H1 (cell line): ENCODE results near the gene SLC51B. TPM values are rescaled to one million over a fixed set of nuclear protein-coding genes. Genes with fewer than 3 reads are reported as not detected.

Experiments
- CTCF ChIA-PET: fragments of 300-600 bp; sonication (Branson Sonifier 250); formaldehyde crosslinking; loops from one replicate; lab custom pipeline; 2021; ENCODE audit not compliant: partially characterized antibody; lab: Charles Lee
- POLR2A ChIA-PET: fragments of 300-600 bp; sonication (Branson Sonifier 250); formaldehyde crosslinking; loops from one replicate; lab custom pipeline; 2021; ENCODE audit warnings: inconsistent platforms; ENCODE audit not compliant: partially characterized antibody; lab: Charles Lee
- DNase-seq, 2 experiments: peaks; one replicate each; pipeline versions ENCODE4 v3.0.0 to v3.0.0-alpha.2; 2010 to 2022; ENCODE audit warnings: low spot score in 2 of 2, low read depth in 1 of 2, mixed read lengths in 1 of 2
- FAIRE-seq: peaks from 2 replicates; lab custom pipeline; 2011; peaks lifted over from hg19 to GRCh38; lab: Jason Lieb, UNC
- H2AFZ ChIP-seq: 2 replicates; pipeline ENCODE4 v1.8.1; 2012; ENCODE audit warnings: low read length, inconsistent platforms
- H2AK5ac ChIP-seq: 2 replicates; pipeline ENCODE4 v1.6.1; 2013; ENCODE audit warnings: low read depth, low read length
- H2BK120ac ChIP-seq: replicated peaks from 2 replicates; pipeline ENCODE3; 2013; ENCODE audit warnings: low read depth, low read length, inconsistent platforms
- H2BK12ac ChIP-seq: 2 replicates; pipeline ENCODE4 v1.6.1; 2013; ENCODE audit warnings: low read depth, low read length
- H2BK15ac ChIP-seq: 2 replicates; pipeline ENCODE4 v1.6.1; 2013; ENCODE audit warnings: low read length
- H2BK20ac ChIP-seq: 2 replicates; pipeline ENCODE4 v1.6.1; 2013; ENCODE audit warnings: low read length
- H2BK5ac ChIP-seq: 2 replicates; pipeline ENCODE4 v1.6.1; 2013; ENCODE audit warnings: low read depth, low read length
- H3K14ac ChIP-seq: 2 replicates; pipeline ENCODE4 v1.6.1; 2013; ENCODE audit warnings: inconsistent platforms; ENCODE audit not compliant: insufficient read length
- H3K18ac ChIP-seq: 2 replicates; pipeline ENCODE4 v1.6.1; 2013; ENCODE audit warnings: low read length; ENCODE audit errors: extremely low read depth
- H3K23ac ChIP-seq: 2 replicates; pipeline ENCODE4 v1.6.1; 2013; ENCODE audit warnings: inconsistent platforms; ENCODE audit not compliant: insufficient read length
- H3K23me2 ChIP-seq: 2 replicates; pipeline ENCODE4 v1.6.1; 2013; ENCODE audit warnings: low read depth, low read length
- H3K27ac ChIP-seq: 2 replicates; pipeline ENCODE4 v1.6.1; 2011; ENCODE audit warnings: low read depth, low read length, inconsistent platforms
- H3K27me3 ChIP-seq, 4 experiments: replicated peaks in 1 of 4; 1 replicate in 1 of 4; 2 replicates in 3 of 4; pipeline versions ENCODE4 v1.6.1 to v1.8.1; 2011 to 2013; ENCODE audit warnings: low read length in 3 of 4, mild to moderate bottlenecking in 3 of 4, inconsistent platforms in 2 of 4, mixed read lengths in 2 of 4, moderate library complexity in 1 of 4; ENCODE audit not compliant: control insufficient read depth in 3 of 4, insufficient read depth in 3 of 4; ENCODE audit errors: extremely low read depth in 1 of 4
- H3K36me3 ChIP-seq, 4 experiments: 2 replicates each; pipeline versions ENCODE4 v1.6.1 to v1.8.1; 2011 to 2013; ENCODE audit warnings: mild to moderate bottlenecking in 4 of 4, low read length in 3 of 4, moderate library complexity in 2 of 4, control low read depth in 1 of 4, inconsistent platforms in 1 of 4; ENCODE audit not compliant: insufficient read depth in 4 of 4, control insufficient read depth in 2 of 4
- H3K4ac ChIP-seq: replicated peaks from 2 replicates; pipeline ENCODE3; 2013; ENCODE audit warnings: low read length, low read depth, mixed read lengths, inconsistent platforms; ENCODE audit not compliant: insufficient read length
- H3K4me1 ChIP-seq, 4 experiments: replicated peaks in 1 of 4; 1 replicate in 1 of 4; 2 replicates in 3 of 4; pipeline versions ENCODE4 v1.6.1 to v1.8.1; 2011 to 2013; ENCODE audit warnings: low read length in 3 of 4, inconsistent platforms in 2 of 4, mixed read lengths in 1 of 4; ENCODE audit not compliant: insufficient read depth in 4 of 4, control insufficient read depth in 3 of 4
- H3K4me2 ChIP-seq, 2 experiments: 2 replicates each; pipeline versions ENCODE4 v1.6.1 to v1.8.1; 2011 to 2013; ENCODE audit warnings: low read depth in 2 of 2, low read length in 2 of 2, control low read depth in 1 of 2, inconsistent platforms in 1 of 2, mild to moderate bottlenecking in 1 of 2; ENCODE audit not compliant: insufficient read depth in 1 of 2
- H3K4me3 ChIP-seq, 4 experiments: fragments of 200-600, 300-600 bp in 1 of 4; sonication (generic), shearing (Covaris generic), sonication (Bioruptor Twin) in 1 of 4; 2 replicates each; pipeline versions ENCODE4 v1.5.1 to v1.8.1; 2011 to 2016; ENCODE audit warnings: low read length in 4 of 4, low read depth in 3 of 4, control low read depth in 2 of 4, inconsistent platforms in 2 of 4, mild to moderate bottlenecking in 2 of 4, mixed read lengths in 1 of 4, moderate library complexity in 1 of 4; ENCODE audit not compliant: insufficient read depth in 2 of 4; ENCODE audit errors: extremely low read depth in 1 of 4
- H3K56ac ChIP-seq: replicated peaks from 2 replicates; pipeline ENCODE3; 2013; ENCODE audit warnings: low read depth, mild to moderate bottlenecking, mixed read lengths, low read length, inconsistent platforms; ENCODE audit not compliant: insufficient read length
- H3K79me1 ChIP-seq: 2 replicates; pipeline ENCODE4 v1.6.1; 2013; ENCODE audit warnings: low read depth, low read length, control low read depth
- H3K79me2 ChIP-seq, 2 experiments: 2 replicates each; pipeline versions ENCODE4 v1.6.1 to v1.8.1; 2012 to 2013; ENCODE audit warnings: low read length in 2 of 2, mild to moderate bottlenecking in 2 of 2, inconsistent platforms in 1 of 2; ENCODE audit not compliant: insufficient read depth in 2 of 2, control insufficient read depth in 1 of 2
- H3K9ac ChIP-seq, 4 experiments: replicated peaks in 1 of 4; 1 replicate in 1 of 4; 2 replicates in 3 of 4; pipeline versions ENCODE4 v1.6.1 to v1.8.1; 2011 to 2013; ENCODE audit warnings: low read depth in 3 of 4, low read length in 3 of 4, control low read depth in 2 of 4, mild to moderate bottlenecking in 2 of 4, moderate library complexity in 2 of 4, inconsistent platforms in 1 of 4; ENCODE audit errors: extremely low read depth in 1 of 4
- H3K9me3 ChIP-seq, 2 experiments: 2 replicates each; pipeline versions ENCODE4 v1.6.1 to v1.8.1; 2012 to 2013; ENCODE audit warnings: mild to moderate bottlenecking in 2 of 2, moderate library complexity in 2 of 2, control low read depth in 1 of 2, inconsistent platforms in 1 of 2, low read depth in 1 of 2, low read length in 1 of 2, mixed read lengths in 1 of 2; ENCODE audit not compliant: insufficient read depth in 2 of 2
- H4K20me1 ChIP-seq, 2 experiments: replicated peaks in 1 of 2; 2 replicates each; pipeline versions ENCODE3 to v1.8.1; 2011 to 2013; ENCODE audit warnings: inconsistent platforms in 2 of 2, low read length in 2 of 2, mild to moderate bottlenecking in 1 of 2; ENCODE audit not compliant: insufficient read depth in 2 of 2, control insufficient read depth in 1 of 2
- H4K5ac ChIP-seq: 2 replicates; pipeline ENCODE4 v1.6.1; 2013; ENCODE audit warnings: low read length, low read depth, mixed read lengths, inconsistent platforms; ENCODE audit not compliant: insufficient read length
- H4K8ac ChIP-seq: 2 replicates; pipeline ENCODE4 v1.8.0; 2013; ENCODE audit warnings: mild to moderate bottlenecking, moderate library complexity, low read length, inconsistent platforms; ENCODE audit not compliant: insufficient read depth; ENCODE audit errors: extremely low read depth
- H4K91ac ChIP-seq: replicated peaks from 2 replicates; pipeline ENCODE3; 2013; ENCODE audit warnings: low read length, mixed read lengths, inconsistent platforms; ENCODE audit not compliant: insufficient read length
- CREB1 ChIP-seq: IDR thresholded peaks from 2 replicates; pipeline ENCODE4 v1.6.1; 2012; ENCODE audit warnings: inconsistent platforms
- WGBS, 2 experiments: shearing (Covaris generic) in 1 of 2; methylation state at CpG; one replicate each; pipeline versions ENCODE4 v1.1.6 to v1.1.7; 2013 to 2015; ENCODE audit warnings: low lambda C conversion rate in 2 of 2, mixed read lengths in 2 of 2, inconsistent platforms in 1 of 2, low coverage in 1 of 2, missing lambda C conversion rate in 1 of 2; ENCODE audit not compliant: insufficient replicate concordance in 2 of 2, insufficient coverage in 1 of 2, insufficient read length in 1 of 2; ENCODE audit errors: extremely low coverage in 1 of 2, missing lambda C conversion rate in 1 of 2; 5-methylcytosine and 5-hydroxymethylcytosine counted together
- polyA plus RNA-seq, 7 experiments: library from polyadenylated mRNA; depleted of rRNA in 3 of 7; stranded (reverse) in 5 of 7; unstranded in 2 of 7; fragments of >200 nt in 5 of 7; fragments of 200-250 nt in 2 of 7; gene quantifications; 1 replicate in 5 of 7; 2 replicates in 1 of 7; 4 replicates in 1 of 7; pipeline versions ENCODE4 v1.2.1 to v1.2.3, GENCODE V29; 2011 to 2013; ENCODE audit warnings: missing spikeins in 2 of 7, mixed read lengths in 2 of 7
- total RNA-seq: library from RNA; stranded (reverse); fragmentation: NEBNext Ultra II Directional; extraction: Animal tissue kit (Norgen Biotek cat#: 25700); gene quantifications from 2 replicates; pipeline ENCODE4 v1.2.1, GENCODE V29; 2021

Gene SLC51B
- total and polyA plus RNA-seq, 2 of the 8 experiments (the other 6 are each of a cell fraction or from before 2014, with no cell fraction given) = not detected

DNA sequence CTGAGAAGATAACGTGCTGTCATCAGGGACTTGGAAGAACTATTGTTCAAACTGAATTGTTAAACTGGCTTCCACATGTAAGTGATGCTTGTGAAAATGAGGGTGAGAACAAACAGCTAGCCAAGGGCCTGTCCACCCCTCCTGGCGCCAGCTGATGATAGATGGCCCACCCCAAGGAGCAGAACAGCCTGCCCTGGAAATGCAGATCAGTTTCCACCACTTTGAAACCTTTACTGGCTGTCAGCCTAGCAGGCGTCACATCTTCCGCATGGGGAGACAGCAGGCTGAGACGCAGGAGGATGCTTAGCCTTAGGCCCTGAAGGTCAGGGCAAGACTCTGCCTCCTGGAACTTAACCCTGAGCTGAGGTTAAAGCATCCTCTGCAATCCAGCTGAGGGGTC, 6.4 kb upstream of the SLC51B start:
- H3K4me3 ChIP-seq = no peak overlapping the region
- no peak overlapping the region for H2BK5ac ChIP-seq
- no peak overlapping the region for H4K91ac ChIP-seq
- peak overlapping the region; percentile 52 for H3K23ac ChIP-seq
- no peak overlapping the region for H2AK5ac ChIP-seq
- H3K9me3 ChIP-seq = no peaks in the 10 kb centered on the region
- no peak overlapping the region for H3K4me2 ChIP-seq
- no peak for TF ChIP-seq CREB1
- H2BK120ac ChIP-seq = no peak overlapping the region
- no peak overlapping the region for H3K18ac ChIP-seq
- DNase-seq (no peak), FAIRE-seq (no peak)
- 92% methylated on average over 5 of the region's 5 CpGs; no CpG with 5 or more reads in 1 of the 2 experiments for WGBS, 2 experiments
- no peak overlapping the region for H3K4ac ChIP-seq
- H3K23me2 ChIP-seq = no peaks in the 10 kb centered on the region
- H4K20me1 ChIP-seq = no peaks in the 10 kb centered on the region
- CTCF ChIA-PET = interaction anchor here (0.9 to 33.2 kb wide), 5 partner anchors 9 to 63 kb away, joined by 3 to 1213 read pairs (median 5); partner anchors contain the start of genes KBTBD13 and RASL12
- no peak overlapping the region for H3K27ac ChIP-seq
- POLR2A ChIA-PET = interaction anchor here (1.5 kb wide), 1 partner anchor 9 kb away, joined by 3 read pairs; no protein-coding TSS in a partner anchor
- H4K8ac ChIP-seq = no peak overlapping the region
- no peaks in the 10 kb centered on the region for H3K79me1 ChIP-seq
- H3K14ac ChIP-seq = no peak overlapping the region
- H3K79me2 ChIP-seq = no peaks in the 10 kb centered on the region
- H3K27me3 ChIP-seq = no peaks in the 10 kb centered on the region
- no peak overlapping the region for H2BK15ac ChIP-seq
- H3K9ac ChIP-seq = no peak overlapping the region
- no peak overlapping the region for H3K56ac ChIP-seq
- H2BK12ac ChIP-seq = no peak overlapping the region
- H2AFZ ChIP-seq = no peak overlapping the region
- H2BK20ac ChIP-seq = no peak overlapping the region
- H3K36me3 ChIP-seq = no peaks in the 10 kb centered on the region
- no peak overlapping the region for H4K5ac ChIP-seq
- no peaks in the 10 kb centered on the region for H3K4me1 ChIP-seq
